Panc1 (cell line): ENCODE data around the gene VWA3B. TPM values are rescaled to one million over a fixed set of nuclear protein-coding genes. Genes with fewer than 3 reads are reported as not detected.

Source experiments
- ATAC-seq: fragments of 200-7000 bp; cut with Tn5 transposase; 2 replicates; pipeline ENCODE4 v1.9.1; 2020; ENCODE audit warnings: mild to moderate bottlenecking, moderate library complexity
- BruUV-seq: library from RNA; stranded (reverse); fragments of 400-500 nt; replicated peaks from 2 replicates; lab custom pipeline; 2021; lab: Mats Ljungman, UMichigan
- CTCF ChIA-PET: fragments of 300-600 bp; sonication (Branson Sonifier 250); formaldehyde crosslinking; loops from one replicate; lab custom pipeline; 2022; ENCODE audit warnings: antibody characterized with exemption; lab: Charles Lee
- POLR2A ChIA-PET: fragments of 300-600 bp; sonication (Branson Sonifier 250); formaldehyde crosslinking; loops from one replicate; lab custom pipeline; 2022; ENCODE audit warnings: antibody characterized with exemption; lab: Charles Lee
- DNase-seq: peaks from one replicate; pipeline ENCODE4 v3.0.0-alpha.2; 2010; ENCODE audit warnings: low read depth, low spot score
- H3K27ac ChIP-seq: 2 replicates; pipeline ENCODE4 v1.5.1; 2011; ENCODE audit warnings: mild to moderate bottlenecking, low read length, inconsistent platforms
- H3K27me3 ChIP-seq: fragments of 200-500 bp; sonication (Bioruptor generic); 2 replicates; pipeline ENCODE4 v1.6.0; 2014; ENCODE audit warnings: low read length, inconsistent platforms; ENCODE audit not compliant: control insufficient read depth, insufficient read depth
- H3K36me3 ChIP-seq: fragments of 200-500 bp; sonication (Bioruptor generic); 2 replicates; pipeline ENCODE4 v1.5.1; 2014; ENCODE audit warnings: inconsistent platforms, mild to moderate bottlenecking, low read length, moderate library complexity; ENCODE audit not compliant: control insufficient read depth, insufficient read depth
- H3K4me1 ChIP-seq: 2 replicates; pipeline ENCODE4 v1.5.1; 2011; ENCODE audit warnings: inconsistent platforms, mild to moderate bottlenecking, low read length, moderate library complexity; ENCODE audit not compliant: control insufficient read depth, insufficient read depth
- H3K4me3 ChIP-seq, 2 experiments: 2 replicates each; pipeline ENCODE4 v1.5.1; 2011 to 2012; ENCODE audit warnings: low read depth in 2 of 2, low read length in 2 of 2, mild to moderate bottlenecking in 2 of 2, inconsistent platforms in 1 of 2, moderate library complexity in 1 of 2
- H3K9me3 ChIP-seq: fragments of 200-500 bp; sonication (Bioruptor generic); 2 replicates; pipeline ENCODE4 v1.5.1; 2014; ENCODE audit warnings: low read depth, mild to moderate bottlenecking, inconsistent platforms, low read length, moderate library complexity; ENCODE audit not compliant: control insufficient read depth, insufficient read depth
- POLR2AphosphoS5 ChIP-seq: IDR thresholded peaks from 2 replicates; pipeline ENCODE4 v1.6.1; 2012; ENCODE audit warnings: mild to moderate bottlenecking, low read depth, low read length, moderate library complexity
- SIN3A ChIP-seq: IDR thresholded peaks from 2 replicates; pipeline ENCODE4 v1.6.1; 2012; ENCODE audit warnings: low read depth, mild to moderate bottlenecking, low read length, moderate library complexity, borderline replicate concordance; ENCODE audit not compliant: insufficient read depth
- TCF7L2 ChIP-seq: IDR thresholded peaks from 2 replicates; pipeline ENCODE4 v1.6.1; 2011; ENCODE audit warnings: mild to moderate bottlenecking, low read depth, low read length, inconsistent platforms
- in situ Hi-C: cut with HindIII; loops from 2 replicates; pipeline ENCODE4 v1.10.0; 2016; ENCODE audit warnings: low sequenced_read_pairs, low pct_unique_long_range_greater_than_20kb
- intact Hi-C: fragments of 100-400 bp; cut with micrococcal nuclease; formaldehyde crosslinking; loops from one replicate; pipeline ENCODE4 v1.10.0; 2022; ENCODE audit not compliant: unreplicated experiment
- total RNA-seq: library from RNA; stranded (reverse); gene quantifications from one replicate; pipeline ENCODE4 v1.2.1, GENCODE V29; 2021; ENCODE audit not compliant: unreplicated experiment
- TF ChIP-seq, protein P1 (sequence below): fragments of 450-650 bp; IDR thresholded peaks from 2 replicates; pipeline ENCODE4 v1.5.1; 2017; ENCODE audit warnings: mild to moderate bottlenecking
- TF ChIP-seq, protein P2 (sequence below), 2 experiments: IDR thresholded peaks; 2 replicates each; pipeline ENCODE4 v1.6.1; 2011 to 2012; ENCODE audit warnings: low read depth in 2 of 2, control low read depth in 1 of 2, low read length in 1 of 2, mild to moderate bottlenecking in 1 of 2, moderate library complexity in 1 of 2; ENCODE audit not compliant: insufficient read depth in 1 of 2

VWA3B gene
- total RNA-seq, 1 experiment from 2014 or later = not detected

- no peaks in the 10 kb centered on the region for H3K4me1 ChIP-seq
- DNase-seq (no peak), ATAC-seq (no peak)
- H3K27me3 ChIP-seq = 0 out of 2 replicates have a peak, but pooled peaks cover 2% of the 10 kb centered on the region
- no TSS peak for BruUV-seq
- H3K9me3 ChIP-seq = peaks cover 3% of the 10 kb centered on the region; the same call in 1 of the 2 replicates
- ChIA-PET POLR2A (no interaction called here), CTCF (no interaction called here)
- H3K36me3 ChIP-seq = no peaks in the 10 kb centered on the region
- no peak overlapping the region for H3K27ac ChIP-seq
- no peak overlapping the region for H3K4me3 ChIP-seq
- intact Hi-C loops (no loop called here), in situ Hi-C loops (no loop called here)
- TF ChIP-seq, protein P1, sequence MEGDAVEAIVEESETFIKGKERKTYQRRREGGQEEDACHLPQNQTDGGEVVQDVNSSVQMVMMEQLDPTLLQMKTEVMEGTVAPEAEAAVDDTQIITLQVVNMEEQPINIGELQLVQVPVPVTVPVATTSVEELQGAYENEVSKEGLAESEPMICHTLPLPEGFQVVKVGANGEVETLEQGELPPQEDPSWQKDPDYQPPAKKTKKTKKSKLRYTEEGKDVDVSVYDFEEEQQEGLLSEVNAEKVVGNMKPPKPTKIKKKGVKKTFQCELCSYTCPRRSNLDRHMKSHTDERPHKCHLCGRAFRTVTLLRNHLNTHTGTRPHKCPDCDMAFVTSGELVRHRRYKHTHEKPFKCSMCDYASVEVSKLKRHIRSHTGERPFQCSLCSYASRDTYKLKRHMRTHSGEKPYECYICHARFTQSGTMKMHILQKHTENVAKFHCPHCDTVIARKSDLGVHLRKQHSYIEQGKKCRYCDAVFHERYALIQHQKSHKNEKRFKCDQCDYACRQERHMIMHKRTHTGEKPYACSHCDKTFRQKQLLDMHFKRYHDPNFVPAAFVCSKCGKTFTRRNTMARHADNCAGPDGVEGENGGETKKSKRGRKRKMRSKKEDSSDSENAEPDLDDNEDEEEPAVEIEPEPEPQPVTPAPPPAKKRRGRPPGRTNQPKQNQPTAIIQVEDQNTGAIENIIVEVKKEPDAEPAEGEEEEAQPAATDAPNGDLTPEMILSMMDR = no peak
- TF ChIP-seq, protein P2, sequence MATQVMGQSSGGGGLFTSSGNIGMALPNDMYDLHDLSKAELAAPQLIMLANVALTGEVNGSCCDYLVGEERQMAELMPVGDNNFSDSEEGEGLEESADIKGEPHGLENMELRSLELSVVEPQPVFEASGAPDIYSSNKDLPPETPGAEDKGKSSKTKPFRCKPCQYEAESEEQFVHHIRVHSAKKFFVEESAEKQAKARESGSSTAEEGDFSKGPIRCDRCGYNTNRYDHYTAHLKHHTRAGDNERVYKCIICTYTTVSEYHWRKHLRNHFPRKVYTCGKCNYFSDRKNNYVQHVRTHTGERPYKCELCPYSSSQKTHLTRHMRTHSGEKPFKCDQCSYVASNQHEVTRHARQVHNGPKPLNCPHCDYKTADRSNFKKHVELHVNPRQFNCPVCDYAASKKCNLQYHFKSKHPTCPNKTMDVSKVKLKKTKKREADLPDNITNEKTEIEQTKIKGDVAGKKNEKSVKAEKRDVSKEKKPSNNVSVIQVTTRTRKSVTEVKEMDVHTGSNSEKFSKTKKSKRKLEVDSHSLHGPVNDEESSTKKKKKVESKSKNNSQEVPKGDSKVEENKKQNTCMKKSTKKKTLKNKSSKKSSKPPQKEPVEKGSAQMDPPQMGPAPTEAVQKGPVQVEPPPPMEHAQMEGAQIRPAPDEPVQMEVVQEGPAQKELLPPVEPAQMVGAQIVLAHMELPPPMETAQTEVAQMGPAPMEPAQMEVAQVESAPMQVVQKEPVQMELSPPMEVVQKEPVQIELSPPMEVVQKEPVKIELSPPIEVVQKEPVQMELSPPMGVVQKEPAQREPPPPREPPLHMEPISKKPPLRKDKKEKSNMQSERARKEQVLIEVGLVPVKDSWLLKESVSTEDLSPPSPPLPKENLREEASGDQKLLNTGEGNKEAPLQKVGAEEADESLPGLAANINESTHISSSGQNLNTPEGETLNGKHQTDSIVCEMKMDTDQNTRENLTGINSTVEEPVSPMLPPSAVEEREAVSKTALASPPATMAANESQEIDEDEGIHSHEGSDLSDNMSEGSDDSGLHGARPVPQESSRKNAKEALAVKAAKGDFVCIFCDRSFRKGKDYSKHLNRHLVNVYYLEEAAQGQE (IDR thresholded peaks at IDR 0.05; ENCODE audit: insufficient read depth in 1 of 2, low read depth in 2 of 2, low read length in 1 of 2) = no peak
- TF ChIP-seq POLR2AphosphoS5 (no peak), SIN3A (no peak), TCF7L2 (no peak)
Measured at GRCh38 chr2:98219152-98219551, 132.2 kb downstream of the VWA3B start.

DNA sequence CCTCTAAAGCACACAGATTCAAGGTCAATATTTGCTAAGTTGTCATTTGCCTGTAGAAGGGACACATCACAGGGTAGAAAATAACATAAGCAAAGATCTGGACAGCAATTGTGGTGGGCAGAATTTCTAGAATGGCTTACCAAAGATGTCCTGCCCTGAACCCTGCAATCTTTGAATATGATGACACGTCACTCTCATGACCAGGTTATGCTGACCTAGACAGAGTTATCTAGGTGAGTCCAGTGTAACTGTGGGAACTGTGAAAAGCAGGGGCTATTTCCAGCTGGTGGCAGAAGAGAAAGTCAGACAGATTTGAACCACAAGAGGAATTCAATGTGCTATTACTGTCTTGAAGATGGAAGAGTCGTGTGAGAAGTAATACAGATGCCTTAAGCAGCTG, 147.0 kb downstream of the VWA3B start:
- no peaks in the 10 kb centered on the region for H3K4me1 ChIP-seq
- no peak for DNase-seq
- ChIA-PET POLR2A (no interaction called here), CTCF (no interaction called here)
- no TSS peak for BruUV-seq
- no peaks in the 10 kb centered on the region for H3K36me3 ChIP-seq
- intact Hi-C loops (no loop called here), in situ Hi-C loops (no loop called here)
- no peak overlapping the region for H3K27ac ChIP-seq
- ATAC-seq = no peak
- H3K4me3 ChIP-seq = no peak overlapping the region
- TF ChIP-seq TCF7L2 = no peak
- TF ChIP-seq, protein P2 (IDR thresholded peaks at IDR 0.05; ENCODE audit: insufficient read depth in 1 of 2, low read depth in 2 of 2, low read length in 1 of 2) = no peak
- TF ChIP-seq SIN3A = no peak
- TF ChIP-seq, protein P1 = no peak
- TF ChIP-seq POLR2AphosphoS5 = no peak
- no peaks in the 10 kb centered on the region for H3K9me3 ChIP-seq
- peaks cover 8% of the 10 kb centered on the region; the same call in 1 of the 2 replicates for H3K27me3 ChIP-seq
